SK-N-SH (cell line): ENCODE data around the gene DUSP6. TPM values are rescaled to one million over a fixed set of nuclear protein-coding genes. Genes with fewer than 3 reads are reported as not detected.

Experiments
- CHD2 ChIP-seq: fragments of 150-350 bp; IDR thresholded peaks from 2 replicates; pipeline ENCODE4 v1.6.1; 2018; ENCODE audit warnings: low read length; ENCODE audit not compliant: partially characterized antibody
- EZH2phosphoT487 ChIP-seq: fragments of 200-600 bp; sonication (generic); IDR thresholded peaks from 2 replicates; pipeline ENCODE4 v1.6.1; 2017; ENCODE audit warnings: low read depth, mixed run types, mild to moderate bottlenecking, antibody characterized with exemption, moderate library complexity, borderline replicate concordance
- FOSL2 ChIP-seq: IDR thresholded peaks from 2 replicates; pipeline ENCODE4 v1.4.0; 2012; ENCODE audit warnings: low read depth, mild to moderate bottlenecking, moderate library complexity, borderline replicate concordance
- FOXJ3 ChIP-seq: sonication (generic); formaldehyde crosslinking; IDR thresholded peaks from 2 replicates; pipeline ENCODE4 v1.5.1; 2020; ENCODE audit warnings: mild to moderate bottlenecking, missing genetic modification reagents
- FOXM1 ChIP-seq: IDR thresholded peaks from 2 replicates; pipeline ENCODE4 v1.4.0; 2012; ENCODE audit warnings: low read depth, mild to moderate bottlenecking
- GABPA ChIP-seq: IDR thresholded peaks from 2 replicates; pipeline ENCODE4 v1.4.0; 2012; ENCODE audit warnings: low read depth, mild to moderate bottlenecking
- MEF2A ChIP-seq: IDR thresholded peaks from 2 replicates; pipeline ENCODE4 v1.4.0; 2012; ENCODE audit warnings: low read depth, borderline replicate concordance
- NFIC ChIP-seq: IDR thresholded peaks from 2 replicates; pipeline ENCODE4 v1.4.0; 2012; ENCODE audit warnings: borderline replicate concordance
- POLR2AphosphoS5 ChIP-seq: IDR thresholded peaks from 2 replicates; pipeline ENCODE4 v1.6.1; 2012; ENCODE audit warnings: low read depth, low read length
- RAD21 ChIP-seq: IDR thresholded peaks from 2 replicates; pipeline ENCODE4 v1.6.1; 2012; ENCODE audit warnings: mild to moderate bottlenecking, low read length
- RCOR1 ChIP-seq: fragments of 150-350 bp; IDR thresholded peaks from 2 replicates; pipeline ENCODE4 v1.6.1; 2017; ENCODE audit warnings: antibody characterized with exemption, low read length
- RFX5 ChIP-seq: IDR thresholded peaks from 2 replicates; pipeline ENCODE4 v1.6.1; 2012; ENCODE audit warnings: mild to moderate bottlenecking, improper control_type of control experiment, low read length
- RXRA ChIP-seq: IDR thresholded peaks from 2 replicates; pipeline ENCODE4 v1.4.0; 2012; ENCODE audit warnings: low read depth, mild to moderate bottlenecking, borderline replicate concordance
- TCF12 ChIP-seq: IDR thresholded peaks from 2 replicates; pipeline ENCODE4 v1.4.0; 2012
- YY1 ChIP-seq: IDR thresholded peaks from 2 replicates; pipeline ENCODE4 v1.4.0; 2012; ENCODE audit warnings: low read depth, mild to moderate bottlenecking
- polyA plus RNA-seq, 3 experiments: library from polyadenylated mRNA; depleted of rRNA; stranded (reverse); fragments of >200 nt; gene quantifications; 2 replicates each; pipeline ENCODE4 v1.2.3, GENCODE V29; 2012
- TF ChIP-seq, protein P1 (sequence below): IDR thresholded peaks from 2 replicates; pipeline ENCODE4 v1.4.0; 2012; ENCODE audit warnings: low read depth, borderline replicate concordance
- TF ChIP-seq, protein P2 (sequence below): fragments of 150-350 bp; IDR thresholded peaks from 2 replicates; pipeline ENCODE4 v1.6.1; 2016; ENCODE audit warnings: mild to moderate bottlenecking, low read depth, low read length
- TF ChIP-seq, protein P3 (sequence below): IDR thresholded peaks from 2 replicates; pipeline ENCODE4; 2012
- TF ChIP-seq, protein P4 (sequence below): fragments of 200-600 bp; sonication (generic); IDR thresholded peaks from 2 replicates; pipeline ENCODE4 v1.6.1; 2017; ENCODE audit warnings: antibody characterized with exemption, mild to moderate bottlenecking, moderate library complexity
- TF ChIP-seq, protein P5 (sequence below): IDR thresholded peaks from 2 replicates; pipeline ENCODE4 v1.6.1; 2012; ENCODE audit warnings: mild to moderate bottlenecking, low read depth, low read length, moderate library complexity

DUSP6 gene
- polyA plus RNA-seq, 1 of the 3 experiments (the other 2 are of a cell fraction): 71.4 TPM

DNA sequence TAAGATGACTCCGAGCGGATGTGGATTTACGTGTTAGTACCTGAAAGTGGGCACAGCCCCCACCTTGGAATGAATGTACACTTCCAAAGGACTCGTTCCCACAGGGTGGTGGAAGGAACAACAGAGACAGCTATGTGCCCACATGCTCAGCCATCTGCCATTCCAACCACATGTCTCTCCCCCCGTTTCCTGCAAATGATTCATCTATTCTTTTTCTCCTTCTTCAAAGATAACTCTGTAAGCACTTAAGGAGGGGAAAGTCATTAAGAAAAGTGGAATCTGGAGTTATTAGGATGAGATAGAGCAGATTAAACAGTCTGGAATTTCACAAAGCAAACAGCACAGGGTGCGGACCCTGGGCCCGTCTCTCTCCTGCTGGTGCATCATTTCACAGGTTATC lies 18.5 kb upstream of the DUSP6 start (continued):
- TF ChIP-seq, protein P1, sequence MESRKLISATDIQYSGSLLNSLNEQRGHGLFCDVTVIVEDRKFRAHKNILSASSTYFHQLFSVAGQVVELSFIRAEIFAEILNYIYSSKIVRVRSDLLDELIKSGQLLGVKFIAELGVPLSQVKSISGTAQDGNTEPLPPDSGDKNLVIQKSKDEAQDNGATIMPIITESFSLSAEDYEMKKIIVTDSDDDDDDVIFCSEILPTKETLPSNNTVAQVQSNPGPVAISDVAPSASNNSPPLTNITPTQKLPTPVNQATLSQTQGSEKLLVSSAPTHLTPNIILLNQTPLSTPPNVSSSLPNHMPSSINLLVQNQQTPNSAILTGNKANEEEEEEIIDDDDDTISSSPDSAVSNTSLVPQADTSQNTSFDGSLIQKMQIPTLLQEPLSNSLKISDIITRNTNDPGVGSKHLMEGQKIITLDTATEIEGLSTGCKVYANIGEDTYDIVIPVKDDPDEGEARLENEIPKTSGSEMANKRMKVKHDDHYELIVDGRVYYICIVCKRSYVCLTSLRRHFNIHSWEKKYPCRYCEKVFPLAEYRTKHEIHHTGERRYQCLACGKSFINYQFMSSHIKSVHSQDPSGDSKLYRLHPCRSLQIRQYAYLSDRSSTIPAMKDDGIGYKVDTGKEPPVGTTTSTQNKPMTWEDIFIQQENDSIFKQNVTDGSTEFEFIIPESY: peak; percentile 89; the same call in 1 of the 2 replicates
- TF ChIP-seq EZH2phosphoT487 (no peak), RAD21 (no peak), GABPA (no peak), FOXJ3 (CRISPR knock-in tag) (no peak), TCF12 (peak; percentile 92), FOSL2 (peak; percentile 92), MEF2A (peak; percentile 30; the same call in 1 of the 2 replicates), FOXM1 (0 out of 2 replicates have a peak, but pooled peaks have one; percentile 71), CHD2 (no peak), RFX5 (no peak), YY1 (peak; percentile 29; the same call in 1 of the 2 replicates), RXRA (peak; percentile 52; the same call in 1 of the 2 replicates), POLR2AphosphoS5 (peak; percentile 67; the same call in 1 of the 2 replicates), NFIC (peak; percentile 54; the same call in 1 of the 2 replicates), RCOR1 (no peak)
- TF ChIP-seq, protein P2, sequence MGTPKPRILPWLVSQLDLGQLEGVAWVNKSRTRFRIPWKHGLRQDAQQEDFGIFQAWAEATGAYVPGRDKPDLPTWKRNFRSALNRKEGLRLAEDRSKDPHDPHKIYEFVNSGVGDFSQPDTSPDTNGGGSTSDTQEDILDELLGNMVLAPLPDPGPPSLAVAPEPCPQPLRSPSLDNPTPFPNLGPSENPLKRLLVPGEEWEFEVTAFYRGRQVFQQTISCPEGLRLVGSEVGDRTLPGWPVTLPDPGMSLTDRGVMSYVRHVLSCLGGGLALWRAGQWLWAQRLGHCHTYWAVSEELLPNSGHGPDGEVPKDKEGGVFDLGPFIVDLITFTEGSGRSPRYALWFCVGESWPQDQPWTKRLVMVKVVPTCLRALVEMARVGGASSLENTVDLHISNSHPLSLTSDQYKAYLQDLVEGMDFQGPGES: no peak
- TF ChIP-seq, protein P3, sequence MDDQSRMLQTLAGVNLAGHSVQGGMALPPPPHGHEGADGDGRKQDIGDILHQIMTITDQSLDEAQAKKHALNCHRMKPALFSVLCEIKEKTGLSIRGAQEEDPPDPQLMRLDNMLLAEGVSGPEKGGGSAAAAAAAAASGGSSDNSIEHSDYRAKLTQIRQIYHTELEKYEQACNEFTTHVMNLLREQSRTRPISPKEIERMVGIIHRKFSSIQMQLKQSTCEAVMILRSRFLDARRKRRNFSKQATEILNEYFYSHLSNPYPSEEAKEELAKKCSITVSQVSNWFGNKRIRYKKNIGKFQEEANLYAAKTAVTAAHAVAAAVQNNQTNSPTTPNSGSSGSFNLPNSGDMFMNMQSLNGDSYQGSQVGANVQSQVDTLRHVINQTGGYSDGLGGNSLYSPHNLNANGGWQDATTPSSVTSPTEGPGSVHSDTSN: peak; percentile 73
- TF ChIP-seq, protein P4, sequence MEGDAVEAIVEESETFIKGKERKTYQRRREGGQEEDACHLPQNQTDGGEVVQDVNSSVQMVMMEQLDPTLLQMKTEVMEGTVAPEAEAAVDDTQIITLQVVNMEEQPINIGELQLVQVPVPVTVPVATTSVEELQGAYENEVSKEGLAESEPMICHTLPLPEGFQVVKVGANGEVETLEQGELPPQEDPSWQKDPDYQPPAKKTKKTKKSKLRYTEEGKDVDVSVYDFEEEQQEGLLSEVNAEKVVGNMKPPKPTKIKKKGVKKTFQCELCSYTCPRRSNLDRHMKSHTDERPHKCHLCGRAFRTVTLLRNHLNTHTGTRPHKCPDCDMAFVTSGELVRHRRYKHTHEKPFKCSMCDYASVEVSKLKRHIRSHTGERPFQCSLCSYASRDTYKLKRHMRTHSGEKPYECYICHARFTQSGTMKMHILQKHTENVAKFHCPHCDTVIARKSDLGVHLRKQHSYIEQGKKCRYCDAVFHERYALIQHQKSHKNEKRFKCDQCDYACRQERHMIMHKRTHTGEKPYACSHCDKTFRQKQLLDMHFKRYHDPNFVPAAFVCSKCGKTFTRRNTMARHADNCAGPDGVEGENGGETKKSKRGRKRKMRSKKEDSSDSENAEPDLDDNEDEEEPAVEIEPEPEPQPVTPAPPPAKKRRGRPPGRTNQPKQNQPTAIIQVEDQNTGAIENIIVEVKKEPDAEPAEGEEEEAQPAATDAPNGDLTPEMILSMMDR: no peak
- TF ChIP-seq, protein P5, sequence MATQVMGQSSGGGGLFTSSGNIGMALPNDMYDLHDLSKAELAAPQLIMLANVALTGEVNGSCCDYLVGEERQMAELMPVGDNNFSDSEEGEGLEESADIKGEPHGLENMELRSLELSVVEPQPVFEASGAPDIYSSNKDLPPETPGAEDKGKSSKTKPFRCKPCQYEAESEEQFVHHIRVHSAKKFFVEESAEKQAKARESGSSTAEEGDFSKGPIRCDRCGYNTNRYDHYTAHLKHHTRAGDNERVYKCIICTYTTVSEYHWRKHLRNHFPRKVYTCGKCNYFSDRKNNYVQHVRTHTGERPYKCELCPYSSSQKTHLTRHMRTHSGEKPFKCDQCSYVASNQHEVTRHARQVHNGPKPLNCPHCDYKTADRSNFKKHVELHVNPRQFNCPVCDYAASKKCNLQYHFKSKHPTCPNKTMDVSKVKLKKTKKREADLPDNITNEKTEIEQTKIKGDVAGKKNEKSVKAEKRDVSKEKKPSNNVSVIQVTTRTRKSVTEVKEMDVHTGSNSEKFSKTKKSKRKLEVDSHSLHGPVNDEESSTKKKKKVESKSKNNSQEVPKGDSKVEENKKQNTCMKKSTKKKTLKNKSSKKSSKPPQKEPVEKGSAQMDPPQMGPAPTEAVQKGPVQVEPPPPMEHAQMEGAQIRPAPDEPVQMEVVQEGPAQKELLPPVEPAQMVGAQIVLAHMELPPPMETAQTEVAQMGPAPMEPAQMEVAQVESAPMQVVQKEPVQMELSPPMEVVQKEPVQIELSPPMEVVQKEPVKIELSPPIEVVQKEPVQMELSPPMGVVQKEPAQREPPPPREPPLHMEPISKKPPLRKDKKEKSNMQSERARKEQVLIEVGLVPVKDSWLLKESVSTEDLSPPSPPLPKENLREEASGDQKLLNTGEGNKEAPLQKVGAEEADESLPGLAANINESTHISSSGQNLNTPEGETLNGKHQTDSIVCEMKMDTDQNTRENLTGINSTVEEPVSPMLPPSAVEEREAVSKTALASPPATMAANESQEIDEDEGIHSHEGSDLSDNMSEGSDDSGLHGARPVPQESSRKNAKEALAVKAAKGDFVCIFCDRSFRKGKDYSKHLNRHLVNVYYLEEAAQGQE: peak; percentile 34; the same call in 1 of the 2 replicates
- TF ChIP-seq, all 33 proteins: peak for 17
